ENCODE data around the gene COMMD9. TPM values are rescaled to one million over a fixed set of nuclear protein-coding genes. Genes with fewer than 3 reads are reported as not detected.

The COMMD9 gene
- total RNA-seq, 1 donor from 2014 or later, result 27.0 TPM

DNA sequence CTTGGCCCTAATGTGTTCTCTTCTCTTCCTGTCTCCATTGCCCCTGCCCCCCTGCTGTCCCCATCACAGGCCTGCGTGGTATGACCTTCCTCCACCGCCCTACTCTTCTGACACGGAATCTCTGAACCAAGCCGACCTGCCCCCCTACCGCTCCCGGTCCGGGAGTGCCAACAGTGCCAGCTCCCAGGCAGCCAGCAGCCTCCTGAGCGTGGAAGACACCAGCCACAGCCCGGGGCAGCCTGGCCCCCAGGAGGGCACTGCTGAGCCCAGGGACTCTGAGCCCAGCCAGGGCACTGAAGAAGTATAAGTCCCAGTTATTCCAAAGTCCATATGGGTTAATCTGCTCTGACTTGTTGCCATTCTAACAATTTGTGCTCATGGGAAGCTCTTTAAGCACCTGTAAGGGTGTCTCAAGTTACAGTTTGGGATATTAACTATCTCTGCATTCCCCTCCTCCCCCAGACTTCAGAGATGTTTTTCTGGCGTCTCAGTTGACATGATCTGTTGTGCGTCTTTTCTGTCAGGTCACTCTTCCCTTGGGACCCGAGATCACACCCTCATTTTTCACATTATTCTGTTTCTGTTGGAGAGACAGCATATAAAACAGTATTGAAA is 60.0 kb downstream of the COMMD9 start:
- Histone ChIP-seq H3K79me2 (ENCODE audit: low read depth) (no peaks in the 10 kb centered on the region), H3F3A (ENCODE audit: low read depth) (no peaks in the 10 kb centered on the region), H4K20me1 (ENCODE audit: low read depth) (no peaks in the 10 kb centered on the region), H3K27me3 (no peaks in the 10 kb centered on the region), H3K4me1 (peaks cover 13% of the 10 kb centered on the region), H3K4me2 (no peak overlapping the region), H3K4me3 (no peak overlapping the region), H3K27ac (no peak overlapping the region), H3K36me3 (peaks cover 4% of the 10 kb centered on the region), H3K9me3 (ENCODE audit: low read depth) (no peaks in the 10 kb centered on the region), H2AFZ (replicated peaks) (no peak overlapping the region), H3K9ac (no peak overlapping the region)
- DNase-seq (ENCODE audit: low spot score), result no peak
- no peak overlapping the region for H3K4me3 Mint-ChIP-seq
- peak overlapping the region; percentile 1 for H3K27ac Mint-ChIP-seq
- H3K9me3 Mint-ChIP-seq, result peaks cover 3% of the 10 kb centered on the region
- peaks cover 26% of the 10 kb centered on the region for H3K4me1 Mint-ChIP-seq
- peaks cover 2% of the 10 kb centered on the region for H3K27me3 Mint-ChIP-seq (ENCODE audit: insufficient read depth, low read depth)
- peaks cover 31% of the 10 kb centered on the region for H3K36me3 Mint-ChIP-seq
- TF ChIP-seq, protein P1, sequence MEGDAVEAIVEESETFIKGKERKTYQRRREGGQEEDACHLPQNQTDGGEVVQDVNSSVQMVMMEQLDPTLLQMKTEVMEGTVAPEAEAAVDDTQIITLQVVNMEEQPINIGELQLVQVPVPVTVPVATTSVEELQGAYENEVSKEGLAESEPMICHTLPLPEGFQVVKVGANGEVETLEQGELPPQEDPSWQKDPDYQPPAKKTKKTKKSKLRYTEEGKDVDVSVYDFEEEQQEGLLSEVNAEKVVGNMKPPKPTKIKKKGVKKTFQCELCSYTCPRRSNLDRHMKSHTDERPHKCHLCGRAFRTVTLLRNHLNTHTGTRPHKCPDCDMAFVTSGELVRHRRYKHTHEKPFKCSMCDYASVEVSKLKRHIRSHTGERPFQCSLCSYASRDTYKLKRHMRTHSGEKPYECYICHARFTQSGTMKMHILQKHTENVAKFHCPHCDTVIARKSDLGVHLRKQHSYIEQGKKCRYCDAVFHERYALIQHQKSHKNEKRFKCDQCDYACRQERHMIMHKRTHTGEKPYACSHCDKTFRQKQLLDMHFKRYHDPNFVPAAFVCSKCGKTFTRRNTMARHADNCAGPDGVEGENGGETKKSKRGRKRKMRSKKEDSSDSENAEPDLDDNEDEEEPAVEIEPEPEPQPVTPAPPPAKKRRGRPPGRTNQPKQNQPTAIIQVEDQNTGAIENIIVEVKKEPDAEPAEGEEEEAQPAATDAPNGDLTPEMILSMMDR (IDR thresholded peaks at IDR 0.05), result no peak
- TF ChIP-seq EZH2phosphoT487 (IDR thresholded peaks at IDR 0.05) (no peak), EZH2 (IDR thresholded peaks at IDR 0.05) (no peak)

DNA sequence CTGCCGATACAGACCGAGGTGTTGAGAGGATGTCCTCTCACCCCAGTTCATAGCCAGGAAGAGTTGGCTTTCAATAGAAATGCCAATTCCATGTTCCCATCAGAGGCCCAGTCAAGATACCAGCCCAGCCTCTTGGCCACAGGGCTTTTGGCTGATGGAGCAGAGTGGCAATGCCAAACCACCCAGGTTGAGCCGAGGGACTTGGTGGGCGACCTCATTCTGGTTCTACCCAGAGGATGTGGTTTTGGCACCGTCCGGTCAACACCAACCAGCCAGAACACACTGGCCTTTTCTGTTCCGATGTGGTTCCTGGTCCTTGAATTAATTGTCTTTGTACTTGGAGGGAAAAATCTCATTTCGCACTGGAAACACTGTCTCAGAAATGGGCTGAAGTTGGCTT is 60.5 kb downstream of the COMMD9 start:
- H3K27me3 Mint-ChIP-seq (ENCODE audit: insufficient read depth, low read depth), result peaks cover 2% of the 10 kb centered on the region
- Histone ChIP-seq H3K4me1 (peaks cover 13% of the 10 kb centered on the region), H3K79me2 (ENCODE audit: low read depth) (no peaks in the 10 kb centered on the region), H3K9me3 (ENCODE audit: low read depth) (no peaks in the 10 kb centered on the region), H2AFZ (replicated peaks) (no peak overlapping the region), H3F3A (ENCODE audit: low read depth) (no peaks in the 10 kb centered on the region), H3K36me3 (peaks cover 4% of the 10 kb centered on the region), H3K9ac (no peak overlapping the region), H3K4me3 (no peak overlapping the region), H3K27ac (no peak overlapping the region), H3K4me2 (no peak overlapping the region), H3K27me3 (no peaks in the 10 kb centered on the region), H4K20me1 (ENCODE audit: low read depth) (no peaks in the 10 kb centered on the region)
- H3K36me3 Mint-ChIP-seq, result peaks cover 31% of the 10 kb centered on the region
- H3K27ac Mint-ChIP-seq, result no peak overlapping the region
- H3K4me1 Mint-ChIP-seq, result peaks cover 26% of the 10 kb centered on the region
- DNase-seq (ENCODE audit: low spot score), result no peak
- TF ChIP-seq EZH2phosphoT487 (IDR thresholded peaks at IDR 0.05) (no peak), EZH2 (IDR thresholded peaks at IDR 0.05) (no peak)
- TF ChIP-seq, protein P1 (IDR thresholded peaks at IDR 0.05), result no peak
- no peak overlapping the region for H3K4me3 Mint-ChIP-seq
- H3K9me3 Mint-ChIP-seq, result peaks cover 3% of the 10 kb centered on the region

DNA sequence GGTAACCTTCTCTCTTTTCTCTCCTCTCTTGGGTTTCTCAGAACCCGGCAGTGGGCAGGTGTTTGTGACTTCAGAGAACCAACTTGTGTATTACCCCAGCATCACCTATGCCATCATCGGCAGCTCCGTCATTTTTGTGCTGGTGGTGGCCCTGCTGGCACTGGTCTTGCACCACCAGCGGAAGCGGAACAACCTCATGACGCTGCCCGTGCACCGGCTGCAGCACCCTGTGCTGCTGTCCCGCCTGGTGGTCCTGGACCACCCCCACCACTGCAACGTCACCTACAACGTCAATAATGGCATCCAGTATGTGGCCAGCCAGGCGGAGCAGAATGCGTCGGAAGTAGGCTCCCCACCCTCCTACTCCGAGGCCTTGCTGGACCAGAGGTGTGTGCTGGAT is 62.2 kb downstream of the COMMD9 start:
- Mint-ChIP-seq H3K4me3 (no peak overlapping the region), H3K36me3 (peaks cover 31% of the 10 kb centered on the region), H3K27me3 (ENCODE audit: insufficient read depth, low read depth) (no peaks in the 10 kb centered on the region), H3K9me3 (peaks cover 3% of the 10 kb centered on the region), H3K27ac (no peak overlapping the region), H3K4me1 (peaks cover 21% of the 10 kb centered on the region)
- Histone ChIP-seq H3K4me1 (peaks cover 13% of the 10 kb centered on the region), H4K20me1 (ENCODE audit: low read depth) (no peaks in the 10 kb centered on the region), H3K9ac (no peak overlapping the region), H3K4me2 (no peak overlapping the region), H2AFZ (replicated peaks) (no peak overlapping the region), H3K4me3 (no peak overlapping the region), H3K27me3 (no peaks in the 10 kb centered on the region), H3K79me2 (ENCODE audit: low read depth) (no peaks in the 10 kb centered on the region), H3F3A (ENCODE audit: low read depth) (no peaks in the 10 kb centered on the region), H3K27ac (no peak overlapping the region), H3K9me3 (ENCODE audit: low read depth) (no peaks in the 10 kb centered on the region), H3K36me3 (peaks cover 4% of the 10 kb centered on the region)
- TF ChIP-seq, protein P1 (IDR thresholded peaks at IDR 0.05), result no peak
- TF ChIP-seq EZH2 (IDR thresholded peaks at IDR 0.05), result no peak
- no peak for TF ChIP-seq EZH2phosphoT487 (IDR thresholded peaks at IDR 0.05)
- no peak for DNase-seq (ENCODE audit: low spot score)
